ENCODE data around the gene DNAH6. TPM values are rescaled to one million over a fixed set of nuclear protein-coding genes. Genes with fewer than 3 reads are reported as not detected.

Gene DNAH6
- total RNA-seq, 2 donors from 2014 or later = 0.24 to 0.30 TPM

- no peaks in the 10 kb centered on the region for H3K4me1 ChIP-seq
- no peak overlapping the region for H3K27ac ChIP-seq
- no peak for TF ChIP-seq CTCF (IDR thresholded peaks at IDR 0.05)
- DNase-seq (ENCODE audit: low spot score) = no peak
- no peaks in the 10 kb centered on the region for H3K36me3 ChIP-seq
- H3K4me3 ChIP-seq = no peak overlapping the region
- no peaks in the 10 kb centered on the region for H3K9me3 ChIP-seq
- no peaks in the 10 kb centered on the region for H3K27me3 ChIP-seq
Measured at GRCh38 chr2:84487298-84487996, 28.9 kb upstream of the DNAH6 start.

- no peaks in the 10 kb centered on the region for H3K27me3 ChIP-seq
- DNase-seq (ENCODE audit: low spot score) = no peak
- H3K4me3 ChIP-seq = no peak overlapping the region
- no peaks in the 10 kb centered on the region for H3K4me1 ChIP-seq
- no peak overlapping the region for H3K27ac ChIP-seq
- no peaks in the 10 kb centered on the region for H3K36me3 ChIP-seq
- no peaks in the 10 kb centered on the region for H3K9me3 ChIP-seq
- no peak for TF ChIP-seq CTCF (IDR thresholded peaks at IDR 0.05)
Measured at GRCh38 chr2:84491256-84491655, 25.0 kb upstream of the DNAH6 start.

DNA sequence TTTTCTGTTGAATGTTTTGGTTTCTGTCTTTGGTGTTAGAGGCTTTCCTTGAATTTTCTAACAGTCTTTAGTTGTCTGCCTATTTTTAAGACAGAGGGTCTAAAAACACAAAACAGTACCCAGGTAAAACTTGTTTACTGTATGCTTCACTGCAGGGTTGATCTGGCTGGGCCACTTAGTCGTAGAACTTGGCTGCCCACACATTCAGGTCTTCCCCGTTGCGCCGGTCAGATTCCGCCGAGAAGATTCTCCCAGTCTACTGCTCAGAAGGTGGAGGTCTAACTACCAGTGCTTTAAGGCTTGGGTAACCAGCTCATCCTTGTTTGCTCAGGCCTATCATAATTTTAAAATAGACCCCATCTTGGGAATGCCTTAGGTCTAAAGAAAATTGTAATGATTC is 24.6 kb upstream of the DNAH6 start:
- no peak for TF ChIP-seq CTCF (IDR thresholded peaks at IDR 0.05)
- Histone ChIP-seq H3K27ac (no peak overlapping the region), H3K4me1 (no peaks in the 10 kb centered on the region), H3K27me3 (no peaks in the 10 kb centered on the region), H3K36me3 (no peaks in the 10 kb centered on the region), H3K9me3 (no peaks in the 10 kb centered on the region), H3K4me3 (no peak overlapping the region)
- no peak for DNase-seq (ENCODE audit: low spot score)

DNA sequence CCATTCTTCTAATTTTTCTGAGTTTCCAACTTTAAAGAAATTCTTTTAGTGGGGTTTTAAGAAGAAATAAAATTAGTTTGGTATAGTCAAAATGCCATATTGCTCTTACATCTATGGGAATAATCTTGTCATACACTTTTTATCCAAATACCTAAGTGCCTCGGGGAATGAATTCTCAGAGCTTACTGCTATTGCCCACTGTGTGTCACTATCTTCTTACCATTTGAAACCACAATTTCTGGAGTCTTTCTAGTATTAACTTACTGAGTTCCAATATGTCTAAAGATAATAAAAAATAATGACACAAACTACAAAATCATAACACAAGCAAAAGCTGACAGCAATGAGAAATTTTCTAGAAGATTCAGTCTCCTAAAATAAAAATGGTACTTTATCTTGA is 23.7 kb upstream of the DNAH6 start:
- no peak for TF ChIP-seq CTCF (IDR thresholded peaks at IDR 0.05)
- H3K27me3 ChIP-seq = no peaks in the 10 kb centered on the region
- no peaks in the 10 kb centered on the region for H3K9me3 ChIP-seq
- H3K4me1 ChIP-seq = no peaks in the 10 kb centered on the region
- H3K27ac ChIP-seq = no peak overlapping the region
- DNase-seq (ENCODE audit: low spot score) = no peak
- no peaks in the 10 kb centered on the region for H3K36me3 ChIP-seq
- no peak overlapping the region for H3K4me3 ChIP-seq

GRCh38 chr2:84493514-84493913 is 22.8 kb upstream of the DNAH6 start:
- Histone ChIP-seq H3K4me1 (no peaks in the 10 kb centered on the region), H3K27me3 (no peaks in the 10 kb centered on the region), H3K4me3 (no peak overlapping the region), H3K27ac (no peak overlapping the region), H3K9me3 (no peaks in the 10 kb centered on the region), H3K36me3 (no peaks in the 10 kb centered on the region)
- no peak for TF ChIP-seq CTCF (IDR thresholded peaks at IDR 0.05)
- no peak for DNase-seq (ENCODE audit: low spot score)

GRCh38 chr2:84494070-84494469 is 22.2 kb upstream of the DNAH6 start:
- Histone ChIP-seq H3K27ac (no peak overlapping the region), H3K9me3 (no peaks in the 10 kb centered on the region), H3K36me3 (no peaks in the 10 kb centered on the region), H3K27me3 (no peaks in the 10 kb centered on the region), H3K4me3 (no peak overlapping the region), H3K4me1 (no peaks in the 10 kb centered on the region)
- TF ChIP-seq CTCF (IDR thresholded peaks at IDR 0.05) = no peak
- no peak for DNase-seq (ENCODE audit: low spot score)
